ENCODE data around the gene ADH7. TPM values are rescaled to one million over a fixed set of nuclear protein-coding genes. Genes with fewer than 3 reads are reported as not detected.

ADH7 gene
- total and polyA plus RNA-seq, 2 of the 13 experiments (the other 11 are each of a cell fraction or from before 2014, with no cell fraction given) = not detected

DNA sequence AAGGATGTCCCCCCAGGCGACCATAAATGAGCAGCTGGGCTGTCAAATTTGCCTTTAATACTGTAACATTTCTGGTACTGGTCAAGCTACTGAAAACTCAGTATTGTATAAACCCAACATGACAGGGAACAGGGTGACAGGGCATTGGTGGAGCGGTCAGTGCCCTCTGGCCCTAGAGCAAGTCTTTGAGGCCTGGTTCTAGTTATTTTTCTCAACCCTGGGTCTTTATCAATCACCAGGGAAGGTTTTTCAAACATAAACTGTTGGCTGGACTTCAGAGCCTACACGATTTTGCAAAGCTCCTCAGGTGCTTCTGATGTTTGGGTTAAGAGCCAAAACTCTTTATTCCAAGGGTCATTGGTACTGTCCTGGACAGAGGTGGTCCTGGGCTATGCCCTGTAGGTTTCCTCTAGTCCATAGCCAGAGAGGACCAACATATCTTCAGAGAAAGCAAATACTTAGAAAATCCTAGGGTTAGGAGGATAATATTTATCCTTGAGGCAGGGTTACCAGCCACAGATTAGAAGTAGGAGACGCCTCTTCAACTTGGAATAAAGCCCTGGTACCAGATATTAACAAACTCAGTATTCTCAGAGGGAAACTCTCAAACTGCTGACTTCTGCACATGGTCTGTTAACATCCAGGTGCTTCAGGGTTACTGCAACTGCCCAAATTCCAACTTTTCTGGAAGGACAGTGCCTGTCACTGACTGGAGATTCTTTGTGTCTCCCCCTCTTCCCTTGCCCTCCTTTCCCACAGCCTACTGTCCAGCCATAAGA lies 26.7 kb upstream of the ADH7 start:
- CTCF ChIA-PET (ENCODE audit: low intra/inter-chr PET ratio, low total read pairs) = interaction anchor here (0.9 to 1.6 kb wide), 3 partner anchors 343 to 994 kb away, joined by 3 to 12 read pairs (median 5); no protein-coding TSS in a partner anchor
- in situ Hi-C loops (cut with HindIII; ENCODE audit: extremely low pct_ligation_motif_present, low pct_unique_long_range_greater_than_20kb) = loop anchor here (25.0 kb wide), 1 partner anchor 1000 kb away; no protein-coding TSS in a partner anchor
- no peak for FAIRE-seq
- TF ChIP-seq, protein P1, sequence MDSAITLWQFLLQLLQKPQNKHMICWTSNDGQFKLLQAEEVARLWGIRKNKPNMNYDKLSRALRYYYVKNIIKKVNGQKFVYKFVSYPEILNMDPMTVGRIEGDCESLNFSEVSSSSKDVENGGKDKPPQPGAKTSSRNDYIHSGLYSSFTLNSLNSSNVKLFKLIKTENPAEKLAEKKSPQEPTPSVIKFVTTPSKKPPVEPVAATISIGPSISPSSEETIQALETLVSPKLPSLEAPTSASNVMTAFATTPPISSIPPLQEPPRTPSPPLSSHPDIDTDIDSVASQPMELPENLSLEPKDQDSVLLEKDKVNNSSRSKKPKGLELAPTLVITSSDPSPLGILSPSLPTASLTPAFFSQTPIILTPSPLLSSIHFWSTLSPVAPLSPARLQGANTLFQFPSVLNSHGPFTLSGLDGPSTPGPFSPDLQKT (CRISPR knock-in tag; IDR thresholded peaks at IDR 0.05; ENCODE audit: borderline replicate concordance) = no peak
- no peak for TF ChIP-seq TBX2 (CRISPR knock-in tag; IDR thresholded peaks at IDR 0.05; ENCODE audit: borderline replicate concordance)
- no peak for TF ChIP-seq ZNF570 (CRISPR knock-in tag; IDR thresholded peaks at IDR 0.05; ENCODE audit: borderline replicate concordance)
- no peak for TF ChIP-seq ZFP90 (CRISPR knock-in tag; IDR thresholded peaks at IDR 0.05; ENCODE audit: borderline replicate concordance)
- no peak for TF ChIP-seq SRY (CRISPR knock-in tag; IDR thresholded peaks at IDR 0.05)
- TF ChIP-seq, protein P2, sequence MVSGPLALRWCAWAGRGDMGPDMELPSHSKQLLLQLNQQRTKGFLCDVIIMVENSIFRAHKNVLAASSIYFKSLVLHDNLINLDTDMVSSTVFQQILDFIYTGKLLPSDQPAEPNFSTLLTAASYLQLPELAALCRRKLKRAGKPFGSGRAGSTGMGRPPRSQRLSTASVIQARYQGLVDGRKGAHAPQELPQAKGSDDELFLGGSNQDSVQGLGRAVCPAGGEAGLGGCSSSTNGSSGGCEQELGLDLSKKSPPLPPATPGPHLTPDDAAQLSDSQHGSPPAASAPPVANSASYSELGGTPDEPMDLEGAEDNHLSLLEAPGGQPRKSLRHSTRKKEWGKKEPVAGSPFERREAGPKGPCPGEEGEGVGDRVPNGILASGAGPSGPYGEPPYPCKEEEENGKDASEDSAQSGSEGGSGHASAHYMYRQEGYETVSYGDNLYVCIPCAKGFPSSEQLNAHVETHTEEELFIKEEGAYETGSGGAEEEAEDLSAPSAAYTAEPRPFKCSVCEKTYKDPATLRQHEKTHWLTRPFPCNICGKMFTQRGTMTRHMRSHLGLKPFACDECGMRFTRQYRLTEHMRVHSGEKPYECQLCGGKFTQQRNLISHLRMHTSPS (CRISPR knock-in tag; IDR thresholded peaks at IDR 0.05; ENCODE audit: low read depth) = no peak
- no peak for TF ChIP-seq HNRNPL (IDR thresholded peaks at IDR 0.05; ENCODE audit: low read depth, low read length)
- TF ChIP-seq, protein P3, sequence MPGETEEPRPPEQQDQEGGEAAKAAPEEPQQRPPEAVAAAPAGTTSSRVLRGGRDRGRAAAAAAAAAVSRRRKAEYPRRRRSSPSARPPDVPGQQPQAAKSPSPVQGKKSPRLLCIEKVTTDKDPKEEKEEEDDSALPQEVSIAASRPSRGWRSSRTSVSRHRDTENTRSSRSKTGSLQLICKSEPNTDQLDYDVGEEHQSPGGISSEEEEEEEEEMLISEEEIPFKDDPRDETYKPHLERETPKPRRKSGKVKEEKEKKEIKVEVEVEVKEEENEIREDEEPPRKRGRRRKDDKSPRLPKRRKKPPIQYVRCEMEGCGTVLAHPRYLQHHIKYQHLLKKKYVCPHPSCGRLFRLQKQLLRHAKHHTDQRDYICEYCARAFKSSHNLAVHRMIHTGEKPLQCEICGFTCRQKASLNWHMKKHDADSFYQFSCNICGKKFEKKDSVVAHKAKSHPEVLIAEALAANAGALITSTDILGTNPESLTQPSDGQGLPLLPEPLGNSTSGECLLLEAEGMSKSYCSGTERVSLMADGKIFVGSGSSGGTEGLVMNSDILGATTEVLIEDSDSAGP (CRISPR knock-in tag; IDR thresholded peaks at IDR 0.05; ENCODE audit: borderline replicate concordance) = no peak
- TF ChIP-seq, protein P4, sequence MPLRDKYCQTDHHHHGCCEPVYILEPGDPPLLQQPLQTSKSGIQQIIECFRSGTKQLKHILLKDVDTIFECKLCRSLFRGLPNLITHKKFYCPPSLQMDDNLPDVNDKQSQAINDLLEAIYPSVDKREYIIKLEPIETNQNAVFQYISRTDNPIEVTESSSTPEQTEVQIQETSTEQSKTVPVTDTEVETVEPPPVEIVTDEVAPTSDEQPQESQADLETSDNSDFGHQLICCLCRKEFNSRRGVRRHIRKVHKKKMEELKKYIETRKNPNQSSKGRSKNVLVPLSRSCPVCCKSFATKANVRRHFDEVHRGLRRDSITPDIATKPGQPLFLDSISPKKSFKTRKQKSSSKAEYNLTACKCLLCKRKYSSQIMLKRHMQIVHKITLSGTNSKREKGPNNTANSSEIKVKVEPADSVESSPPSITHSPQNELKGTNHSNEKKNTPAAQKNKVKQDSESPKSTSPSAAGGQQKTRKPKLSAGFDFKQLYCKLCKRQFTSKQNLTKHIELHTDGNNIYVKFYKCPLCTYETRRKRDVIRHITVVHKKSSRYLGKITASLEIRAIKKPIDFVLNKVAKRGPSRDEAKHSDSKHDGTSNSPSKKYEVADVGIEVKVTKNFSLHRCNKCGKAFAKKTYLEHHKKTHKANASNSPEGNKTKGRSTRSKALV (CRISPR knock-in tag; IDR thresholded peaks at IDR 0.05) = no peak
- no peak for TF ChIP-seq MAFG (CRISPR knock-in tag; IDR thresholded peaks at IDR 0.05)
- TF ChIP-seq CHD2 (IDR thresholded peaks at IDR 0.05; ENCODE audit: low read depth, low read length) = no peak
- TF ChIP-seq, protein P5, sequence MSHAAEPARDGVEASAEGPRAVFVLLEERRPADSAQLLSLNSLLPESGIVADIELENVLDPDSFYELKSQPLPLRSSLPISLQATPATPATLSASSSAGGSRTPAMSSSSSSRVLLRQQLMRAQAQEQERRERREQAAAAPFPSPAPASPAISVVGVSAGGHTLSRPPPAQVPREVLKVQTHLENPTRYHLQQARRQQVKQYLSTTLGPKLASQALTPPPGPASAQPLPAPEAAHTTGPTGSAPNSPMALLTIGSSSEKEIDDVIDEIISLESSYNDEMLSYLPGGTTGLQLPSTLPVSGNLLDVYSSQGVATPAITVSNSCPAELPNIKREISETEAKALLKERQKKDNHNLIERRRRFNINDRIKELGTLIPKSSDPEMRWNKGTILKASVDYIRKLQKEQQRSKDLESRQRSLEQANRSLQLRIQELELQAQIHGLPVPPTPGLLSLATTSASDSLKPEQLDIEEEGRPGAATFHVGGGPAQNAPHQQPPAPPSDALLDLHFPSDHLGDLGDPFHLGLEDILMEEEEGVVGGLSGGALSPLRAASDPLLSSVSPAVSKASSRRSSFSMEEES (CRISPR knock-in tag; IDR thresholded peaks at IDR 0.05) = no peak
- TF ChIP-seq, protein P6, sequence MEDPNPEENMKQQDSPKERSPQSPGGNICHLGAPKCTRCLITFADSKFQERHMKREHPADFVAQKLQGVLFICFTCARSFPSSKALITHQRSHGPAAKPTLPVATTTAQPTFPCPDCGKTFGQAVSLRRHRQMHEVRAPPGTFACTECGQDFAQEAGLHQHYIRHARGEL (CRISPR knock-in tag; IDR thresholded peaks at IDR 0.05) = no peak
- TF ChIP-seq KAT8 (CRISPR knock-in tag; IDR thresholded peaks at IDR 0.05) = no peak

More for the DNA sequence above, 26.7 kb upstream of the ADH7 start:
- H3K27ac ChIP-seq (ENCODE audit: extremely low read length, insufficient read depth, low read length) = no peak overlapping the region
- H2AFZ ChIP-seq (ENCODE audit: low read length) = peak overlapping the region; percentile 47
- POLR2A ChIA-PET = no interaction called here
- no peaks in the 10 kb centered on the region for H3K36me3 ChIP-seq (replicated peaks in 1 of 2; ENCODE audit: control insufficient read depth in 1 of 2, insufficient read depth in 2 of 2, low read length in 2 of 2)
- BruUV-seq (replicated peaks) = no TSS peak
- peak; percentile 47 for ATAC-seq
- H3K9ac ChIP-seq (ENCODE audit: insufficient read depth, low read depth, low read length) = no peak overlapping the region
- H3K27me3 ChIP-seq (ENCODE audit: control insufficient read depth in 1 of 2, insufficient read depth in 2 of 2, low read length in 2 of 2) = no peaks in the 10 kb centered on the region; a peak in 1 of 5 replicates
- H4K20me1 ChIP-seq (ENCODE audit: insufficient read depth, low read length) = no peaks in the 10 kb centered on the region
- no peaks in the 10 kb centered on the region for H3K79me2 ChIP-seq (ENCODE audit: insufficient read depth, low read length)
- H3K4me2 ChIP-seq (ENCODE audit: low read depth, low read length) = no peak overlapping the region
- WGBS (ENCODE audit: low lambda C conversion rate) = 25% methylated on average over 4 of the region's 4 CpGs
- intact Hi-C loops (cut with micrococcal nuclease; ENCODE audit: unreplicated experiment) = loop anchor here (2.0 to 10.0 kb wide), 3 partner anchors 57 to 995 kb away; partner anchors contain the start of gene ADH5
- H3K9me3 ChIP-seq (ENCODE audit: low read length) = no peaks in the 10 kb centered on the region
- no peak for DNase-seq (ENCODE audit: low spot score)
- peaks cover 9% of the 10 kb centered on the region for H3K4me1 ChIP-seq (ENCODE audit: insufficient read depth, low read length)
- H3K4me3 ChIP-seq (replicated peaks in 1 of 3; ENCODE audit: insufficient read depth in 1 of 3, low read depth in 2 of 3, low read length in 3 of 3) = no peak overlapping the region

Data from HepG2 (cell line).